Heart left ventricle (tissue), 13 donors: ENCODE data around the gene TLK2.
"Not testable (repeated sequence)": the region's sequence is repeated elsewhere in the genome, so short reads cannot be mapped to it uniquely, and the experiment has no call there.

Experiments used
- POLR2A ChIP-seq, 2 donors: fragments of 450-650 bp; IDR thresholded peaks; one replicate each; pipeline ENCODE4 v1.6.1; 2017; ENCODE audit warnings: antibody characterized with exemption in 2 of 2, mild to moderate bottlenecking in 2 of 2, moderate library complexity in 2 of 2
- TF ChIP-seq, protein P1 (sequence below), 12 donors: fragments of 200-600 bp; sonication (generic) in 4 of 12; IDR thresholded peaks; one replicate each; pipeline versions ENCODE4 v1.5.0 to v1.8.0; 2018 to 2022; ENCODE audit warnings: antibody characterized with exemption in 12 of 12, mild to moderate bottlenecking in 5 of 12
- donor health status: ischemic (EF 13 %, LVEDD 7.1; RV severe dilation, severe dysfunction).
- donor health status: DM: no; HTN: yes; CAD: no.
- donor health status: DM: no; HTN: no; CAD: no.
- donor health status: ischemic (EF 25% LVEDD 6.9; RV normal size, moderate dysfunction).
- donor health status: ischemic (EF 25% LVEDD 5.7; RV mildly dilated, moderate dysfunction).
- donor health status: ischemic (EF 35%, LVEDD 5.7; RV mildly dilated, moderate dysfunction).
- donor health status: nonischemic (EF 11% LVEDD 7.7; RV severe dilation, severe dysfunction).
- donor health status: DM: yes; HTN: yes; CAD: no.
- donor health status: PGD.
- donor health status: ischemic (EF 29% LVEDD 5.4; RV normal size, mild dysfunction).
- donor health status: nonischemic (EF 23%, LVEDD 6.1; RV moderate dilation, normal function).

DNA sequence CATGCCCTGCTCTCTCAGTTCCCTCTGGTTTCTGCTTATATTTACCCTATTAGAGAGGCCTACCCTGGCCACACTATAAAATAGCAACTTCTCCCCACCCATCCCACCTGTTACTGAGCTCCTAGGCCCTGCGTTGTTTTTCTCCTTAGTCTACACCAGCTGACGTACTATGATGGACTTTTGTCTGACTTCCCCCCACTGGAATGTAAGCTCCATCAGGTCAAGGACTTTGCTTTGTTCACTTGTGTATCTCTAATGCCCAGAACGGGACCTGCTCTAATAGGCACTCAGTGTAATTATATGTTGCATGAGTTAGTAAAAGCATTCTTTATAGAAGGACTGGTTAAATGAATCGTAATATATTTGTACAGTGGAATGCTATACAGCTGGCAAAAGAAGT is 62.4 kb downstream of the TLK2 start:
- TF ChIP-seq, protein P1, sequence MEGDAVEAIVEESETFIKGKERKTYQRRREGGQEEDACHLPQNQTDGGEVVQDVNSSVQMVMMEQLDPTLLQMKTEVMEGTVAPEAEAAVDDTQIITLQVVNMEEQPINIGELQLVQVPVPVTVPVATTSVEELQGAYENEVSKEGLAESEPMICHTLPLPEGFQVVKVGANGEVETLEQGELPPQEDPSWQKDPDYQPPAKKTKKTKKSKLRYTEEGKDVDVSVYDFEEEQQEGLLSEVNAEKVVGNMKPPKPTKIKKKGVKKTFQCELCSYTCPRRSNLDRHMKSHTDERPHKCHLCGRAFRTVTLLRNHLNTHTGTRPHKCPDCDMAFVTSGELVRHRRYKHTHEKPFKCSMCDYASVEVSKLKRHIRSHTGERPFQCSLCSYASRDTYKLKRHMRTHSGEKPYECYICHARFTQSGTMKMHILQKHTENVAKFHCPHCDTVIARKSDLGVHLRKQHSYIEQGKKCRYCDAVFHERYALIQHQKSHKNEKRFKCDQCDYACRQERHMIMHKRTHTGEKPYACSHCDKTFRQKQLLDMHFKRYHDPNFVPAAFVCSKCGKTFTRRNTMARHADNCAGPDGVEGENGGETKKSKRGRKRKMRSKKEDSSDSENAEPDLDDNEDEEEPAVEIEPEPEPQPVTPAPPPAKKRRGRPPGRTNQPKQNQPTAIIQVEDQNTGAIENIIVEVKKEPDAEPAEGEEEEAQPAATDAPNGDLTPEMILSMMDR (IDR thresholded peaks at IDR 0.05): not testable (repeated sequence)
- TF ChIP-seq POLR2A (IDR thresholded peaks at IDR 0.05): not testable (repeated sequence)
